ENCODE results near the gene SLC39A8. TPM values are rescaled to one million over a fixed set of nuclear protein-coding genes. Genes with fewer than 3 reads are reported as not detected.
"Not testable (repeated sequence)": the region's sequence is repeated elsewhere in the genome, so short reads cannot be mapped to it uniquely, and the experiment has no call there.

The SLC39A8 gene
- total RNA-seq, 4 donors from 2014 or later: 2.9 to 8.6 (median 6.3) TPM

DNA sequence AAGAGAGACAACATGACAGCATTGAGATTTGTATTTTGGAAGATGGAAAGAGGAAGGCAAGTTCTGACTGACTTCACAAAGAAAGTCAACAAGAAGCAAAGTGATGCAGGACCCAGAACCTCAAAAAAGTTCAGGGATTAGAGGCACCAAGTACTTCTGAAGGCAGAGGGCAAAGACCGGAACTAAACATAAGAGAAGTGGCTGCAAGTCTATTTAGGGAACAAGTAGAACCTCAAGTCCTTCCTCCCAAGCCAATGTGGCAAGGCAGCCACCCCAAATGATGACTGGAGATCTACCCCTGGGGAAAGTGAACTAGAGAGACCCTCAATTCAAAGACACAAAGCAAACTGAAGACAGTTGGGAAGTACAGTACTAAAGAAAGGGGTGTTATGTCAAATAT, 46.6 kb downstream of the SLC39A8 start:
- 82 to 94% methylated on average over 1 of the region's 1 CpG for WGBS, 2 donors
- no peaks in the 10 kb centered on the region for H3K27me3 ChIP-seq
- no peaks in the 10 kb centered on the region for H3K4me1 ChIP-seq
- H3K4me3 ChIP-seq: no peak overlapping the region
- H3K27ac ChIP-seq: no peak overlapping the region
- no peaks in the 10 kb centered on the region for H3K36me3 ChIP-seq
- no peak for DNase-seq
- no peaks in the 10 kb centered on the region for H3K9me3 ChIP-seq
- intact Hi-C loops (cut with DNase I): no loop called here
- no peak for TF ChIP-seq POLR2A (IDR thresholded peaks at IDR 0.05)
- TF ChIP-seq, protein P1, sequence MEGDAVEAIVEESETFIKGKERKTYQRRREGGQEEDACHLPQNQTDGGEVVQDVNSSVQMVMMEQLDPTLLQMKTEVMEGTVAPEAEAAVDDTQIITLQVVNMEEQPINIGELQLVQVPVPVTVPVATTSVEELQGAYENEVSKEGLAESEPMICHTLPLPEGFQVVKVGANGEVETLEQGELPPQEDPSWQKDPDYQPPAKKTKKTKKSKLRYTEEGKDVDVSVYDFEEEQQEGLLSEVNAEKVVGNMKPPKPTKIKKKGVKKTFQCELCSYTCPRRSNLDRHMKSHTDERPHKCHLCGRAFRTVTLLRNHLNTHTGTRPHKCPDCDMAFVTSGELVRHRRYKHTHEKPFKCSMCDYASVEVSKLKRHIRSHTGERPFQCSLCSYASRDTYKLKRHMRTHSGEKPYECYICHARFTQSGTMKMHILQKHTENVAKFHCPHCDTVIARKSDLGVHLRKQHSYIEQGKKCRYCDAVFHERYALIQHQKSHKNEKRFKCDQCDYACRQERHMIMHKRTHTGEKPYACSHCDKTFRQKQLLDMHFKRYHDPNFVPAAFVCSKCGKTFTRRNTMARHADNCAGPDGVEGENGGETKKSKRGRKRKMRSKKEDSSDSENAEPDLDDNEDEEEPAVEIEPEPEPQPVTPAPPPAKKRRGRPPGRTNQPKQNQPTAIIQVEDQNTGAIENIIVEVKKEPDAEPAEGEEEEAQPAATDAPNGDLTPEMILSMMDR (IDR thresholded peaks at IDR 0.05): no peak

DNA sequence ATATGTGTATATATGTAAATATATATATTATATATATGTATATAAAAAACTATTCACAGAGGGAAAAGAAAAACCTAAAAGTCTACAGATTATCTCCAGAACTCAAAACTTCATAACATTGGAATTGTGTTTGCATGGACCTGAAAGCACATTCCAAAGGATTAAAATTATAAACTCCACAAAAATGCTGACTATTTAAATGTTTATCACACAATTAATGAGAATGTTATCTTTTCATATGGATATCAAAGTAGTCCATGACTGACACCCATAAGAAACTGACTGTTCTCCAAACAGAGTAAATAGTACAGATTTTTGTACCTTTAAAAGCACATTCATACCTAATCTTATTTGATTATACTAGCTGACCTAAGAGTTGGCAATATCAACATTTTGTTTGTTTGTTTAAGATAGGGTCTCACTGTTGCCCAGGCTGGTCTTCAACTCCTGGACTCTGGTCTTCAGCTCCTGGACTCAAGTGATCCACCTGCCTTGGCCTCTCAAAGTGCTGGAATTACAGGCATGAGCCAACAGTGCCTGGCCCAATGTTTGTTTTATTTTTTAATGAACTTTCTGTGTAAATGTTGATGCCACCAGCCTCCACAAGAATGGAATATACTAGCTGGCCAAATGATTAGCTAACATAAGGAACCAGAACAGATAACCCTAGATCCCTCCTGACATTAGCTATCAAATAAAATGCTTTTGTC, 50.0 kb downstream of the SLC39A8 start:
- Histone ChIP-seq H3K4me1 (no peaks in the 10 kb centered on the region), H3K4me3 (no peak overlapping the region), H3K9me3 (no peaks in the 10 kb centered on the region), H3K36me3 (no peaks in the 10 kb centered on the region), H3K27me3 (no peaks in the 10 kb centered on the region), H3K27ac (no peak overlapping the region)
- DNase-seq: no peak
- TF ChIP-seq, protein P1 (IDR thresholded peaks at IDR 0.05): no peak
- TF ChIP-seq POLR2A (IDR thresholded peaks at IDR 0.05): no peak
- intact Hi-C loops (cut with DNase I): no loop called here

DNA sequence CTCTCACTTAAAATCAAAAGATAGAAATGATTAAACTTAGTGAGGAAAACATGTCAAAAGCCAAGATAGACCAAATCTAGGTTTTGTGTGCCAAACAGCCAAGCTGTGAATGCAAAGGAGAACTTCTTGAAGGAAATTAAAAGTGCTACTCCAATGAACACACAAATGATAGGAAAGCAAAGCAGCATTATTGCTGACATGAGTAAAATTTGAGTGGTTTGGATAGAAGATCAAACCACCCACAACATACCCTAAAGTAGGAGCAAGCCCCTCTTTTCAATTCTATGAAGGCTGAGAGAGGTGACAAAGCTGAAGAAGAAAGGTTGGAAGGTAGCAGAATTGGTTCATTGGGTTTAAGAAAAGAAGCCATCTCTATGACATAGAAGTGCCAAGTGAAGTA, 56.8 kb downstream of the SLC39A8 start:
- H3K27me3 ChIP-seq: no peaks in the 10 kb centered on the region
- intact Hi-C loops (cut with DNase I): no loop called here
- no peak for DNase-seq

DNA sequence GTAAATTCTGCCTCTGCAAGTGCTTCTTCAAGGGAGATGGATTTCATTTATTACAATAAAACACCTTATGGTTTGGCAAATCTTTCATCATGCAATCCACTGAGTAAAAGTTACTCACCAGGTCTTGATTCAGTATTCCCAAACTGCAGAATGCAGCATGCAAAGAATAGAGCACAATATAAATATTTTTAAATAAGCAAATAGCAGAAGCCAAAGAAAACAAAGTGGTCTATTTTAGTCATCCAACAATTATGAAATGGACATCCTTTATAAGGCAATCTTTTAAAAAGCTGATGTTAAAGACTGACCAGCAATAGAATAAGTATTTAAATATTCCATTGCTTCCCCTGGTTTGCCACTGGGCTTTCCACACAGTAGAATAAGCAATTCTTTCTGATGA, 59.5 kb downstream of the SLC39A8 start:
- Histone ChIP-seq H3K4me3 (no peak overlapping the region), H3K9me3 (no peaks in the 10 kb centered on the region), H3K36me3 (no peaks in the 10 kb centered on the region), H3K27ac (no peak overlapping the region), H3K4me1 (no peaks in the 10 kb centered on the region), H3K27me3 (no peaks in the 10 kb centered on the region)
- no peak for DNase-seq
- intact Hi-C loops (cut with DNase I): no loop called here
- TF ChIP-seq, protein P1 (IDR thresholded peaks at IDR 0.05): no peak
- no peak for TF ChIP-seq POLR2A (IDR thresholded peaks at IDR 0.05)

More for the DNA sequence above, 56.8 kb downstream of the SLC39A8 start:
- Histone ChIP-seq H3K27ac (no peak overlapping the region), H3K9me3 (no peaks in the 10 kb centered on the region), H3K4me1 (no peaks in the 10 kb centered on the region), H3K4me3 (no peak overlapping the region), H3K36me3 (no peaks in the 10 kb centered on the region)
- TF ChIP-seq POLR2A (IDR thresholded peaks at IDR 0.05): no peak
- TF ChIP-seq, protein P1 (IDR thresholded peaks at IDR 0.05): no peak

DNA sequence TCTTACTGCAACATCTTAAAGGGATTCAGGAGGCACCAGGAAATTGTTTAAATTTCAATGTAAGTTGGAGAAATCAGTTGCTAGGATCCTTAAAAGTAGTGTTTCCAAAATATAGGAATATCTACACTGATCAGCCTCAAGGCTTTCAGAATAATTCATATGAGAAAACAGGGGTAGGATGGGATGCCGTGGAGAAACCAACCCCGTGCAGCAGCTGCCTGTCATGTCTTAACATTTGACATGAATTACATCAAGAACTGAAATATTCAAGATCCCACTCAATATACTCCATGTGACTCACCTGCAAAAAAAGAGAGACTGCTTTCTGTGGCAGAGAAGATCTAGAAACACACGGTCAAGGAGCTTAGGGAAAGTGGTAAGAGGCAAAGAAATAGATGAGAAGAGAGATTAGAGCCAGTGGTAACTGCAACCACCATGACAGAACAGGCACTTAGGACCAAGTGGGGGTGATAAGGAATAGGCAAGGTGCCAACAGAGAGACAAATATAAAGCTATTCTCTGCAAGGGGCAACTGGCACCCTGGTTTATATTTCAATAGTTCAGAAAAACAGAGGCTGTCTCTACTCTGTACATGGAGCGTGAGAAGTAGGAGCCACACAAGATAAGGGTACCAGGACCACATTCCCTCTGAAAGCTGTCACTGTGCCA, 64.0 kb downstream of the SLC39A8 start:
- no peak for DNase-seq
- 87 to 91% methylated on average over 4 of the region's 4 CpGs for WGBS, 2 donors
- Histone ChIP-seq H3K27me3 (no peaks in the 10 kb centered on the region), H3K9me3 (no peaks in the 10 kb centered on the region), H3K36me3 (no peaks in the 10 kb centered on the region), H3K4me1 (no peaks in the 10 kb centered on the region), H3K4me3 (no peak overlapping the region), H3K27ac (no peak overlapping the region)
- intact Hi-C loops (cut with DNase I): no loop called here
- TF ChIP-seq POLR2A (IDR thresholded peaks at IDR 0.05): no peak
- TF ChIP-seq, protein P1 (IDR thresholded peaks at IDR 0.05): no peak

DNA sequence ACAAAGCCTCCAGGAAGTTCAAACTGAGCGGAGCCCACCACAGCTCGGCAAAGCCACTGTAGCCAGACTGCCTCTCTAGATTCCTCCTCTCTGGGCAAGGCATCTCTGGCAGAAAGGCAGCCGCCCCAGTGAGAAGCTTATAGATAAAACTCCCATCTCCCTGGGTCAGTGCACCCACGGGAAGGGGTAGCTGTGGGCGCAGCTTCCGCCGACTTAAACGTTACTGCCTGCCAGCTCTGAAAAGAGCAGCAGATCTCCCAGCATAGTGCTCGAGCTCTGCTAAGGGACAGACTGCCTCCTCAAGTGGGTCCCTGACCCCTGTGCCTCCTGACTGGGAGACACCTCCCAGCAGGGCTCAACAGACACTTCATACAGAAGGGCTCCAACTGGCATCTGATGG, 72.0 kb downstream of the SLC39A8 start:
- WGBS, 2 donors: 93% methylated on average over 8 of the region's 9 CpGs; no CpG with 5 or more reads in 1 of the 2 donors
- not testable (repeated sequence) for H3K4me3 ChIP-seq

More for the DNA sequence above, 72.0 kb downstream of the SLC39A8 start:
- H3K36me3 ChIP-seq; H3K27me3 ChIP-seq; H3K4me1 ChIP-seq; H3K27ac ChIP-seq; DNase-seq; H3K9me3 ChIP-seq; intact Hi-C loops (cut with DNase I): not testable (repeated sequence)
